H9 (cell line): Measurements from ENCODE around the gene PRDX3. TPM values are rescaled to one million over a fixed set of nuclear protein-coding genes. Genes with fewer than 3 reads are reported as not detected.

Source experiments
- DNase-seq: peaks from one replicate; pipeline ENCODE4 v3.0.0-alpha.2; 2017
- H2AFZ ChIP-seq: one replicate; pipeline ENCODE4 v1.6.1; 2013; ENCODE audit warnings: mild to moderate bottlenecking, low read length, control low read depth, moderate library complexity
- H2AK5ac ChIP-seq: 2 replicates; pipeline ENCODE4 v1.6.1; 2013; ENCODE audit warnings: low read length, control low read depth, mixed read lengths; ENCODE audit not compliant: insufficient read length
- H2BK120ac ChIP-seq: one replicate; pipeline ENCODE4 v1.6.1; 2013; ENCODE audit warnings: low read depth, mild to moderate bottlenecking, low read length, control low read depth, inconsistent platforms; ENCODE audit not compliant: poor library complexity, severe bottlenecking
- H2BK12ac ChIP-seq: 2 replicates; pipeline ENCODE4 v1.6.1; 2013; ENCODE audit warnings: low read length, control low read depth, mixed read lengths, low read depth; ENCODE audit not compliant: insufficient read length
- H2BK15ac ChIP-seq: 2 replicates; pipeline ENCODE4 v1.6.1; 2013; ENCODE audit warnings: low read depth, low read length, control low read depth
- H2BK20ac ChIP-seq: one replicate; pipeline ENCODE4 v1.6.1; 2013; ENCODE audit warnings: low read depth, mild to moderate bottlenecking, low read length, control low read depth, inconsistent platforms; ENCODE audit not compliant: poor library complexity, severe bottlenecking
- H2BK5ac ChIP-seq: 2 replicates; pipeline ENCODE4 v1.6.1; 2013; ENCODE audit warnings: low read length, control low read depth, mixed read lengths; ENCODE audit not compliant: insufficient read length
- H3K14ac ChIP-seq: 2 replicates; pipeline ENCODE4 v1.6.1; 2013; ENCODE audit warnings: low read length, control low read depth; ENCODE audit not compliant: insufficient read depth
- H3K18ac ChIP-seq: 2 replicates; pipeline ENCODE4 v1.6.1; 2013; ENCODE audit warnings: low read depth, mild to moderate bottlenecking, mixed read lengths, low read length, control low read depth; ENCODE audit not compliant: insufficient read length
- H3K23ac ChIP-seq: 2 replicates; pipeline ENCODE4 v1.6.1; 2013; ENCODE audit warnings: low read length, control low read depth, mixed read lengths, low read depth; ENCODE audit not compliant: insufficient read length
- H3K23me2 ChIP-seq: 2 replicates; pipeline ENCODE4 v1.6.1; 2013; ENCODE audit warnings: low read depth, mild to moderate bottlenecking, mixed read lengths, low read length, control low read depth; ENCODE audit not compliant: insufficient read length, poor library complexity, severe bottlenecking
- H3K27ac ChIP-seq: 2 replicates; pipeline ENCODE4 v1.5.1; 2013; ENCODE audit warnings: low read length, control low read depth, mixed read lengths, low read depth; ENCODE audit not compliant: insufficient read length
- H3K27me3 ChIP-seq: 2 replicates; pipeline ENCODE4 v1.6.1; 2013; ENCODE audit warnings: low read length, control low read depth, inconsistent platforms; ENCODE audit not compliant: insufficient read depth
- H3K4ac ChIP-seq: 2 replicates; pipeline ENCODE4 v1.6.1; 2013; ENCODE audit warnings: low read depth, mild to moderate bottlenecking, control low read depth, inconsistent platforms, low read length, moderate library complexity
- H3K4me1 ChIP-seq: 2 replicates; pipeline ENCODE4 v1.6.1; 2013; ENCODE audit warnings: low read length, control low read depth, inconsistent platforms; ENCODE audit not compliant: insufficient read depth
- H3K4me2 ChIP-seq: 2 replicates; pipeline ENCODE4 v1.6.1; 2013; ENCODE audit warnings: low read length, control low read depth, mixed read lengths; ENCODE audit not compliant: insufficient read length, insufficient read depth
- H3K56ac ChIP-seq: 2 replicates; pipeline ENCODE4 v1.6.1; 2013; ENCODE audit warnings: low read depth, mild to moderate bottlenecking, mixed read lengths, low read length, control low read depth; ENCODE audit not compliant: insufficient read length
- H3K79me1 ChIP-seq: 2 replicates; pipeline ENCODE4 v1.6.1; 2013; ENCODE audit warnings: low read depth, mild to moderate bottlenecking, moderate library complexity, low read length, control low read depth, inconsistent platforms; ENCODE audit not compliant: insufficient read depth, poor library complexity, severe bottlenecking
- H3K79me2 ChIP-seq: 2 replicates; pipeline ENCODE4 v1.6.1; 2013; ENCODE audit warnings: low read length, control low read depth, inconsistent platforms; ENCODE audit not compliant: insufficient read depth
- H3K9ac ChIP-seq: 2 replicates; pipeline ENCODE4 v1.6.1; 2013; ENCODE audit warnings: low read length, control low read depth, mixed read lengths; ENCODE audit not compliant: insufficient read length; ENCODE audit errors: extremely low read depth
- H3K9me3 ChIP-seq: one replicate; pipeline ENCODE4 v1.6.1; 2013; ENCODE audit warnings: low read depth, low read length, inconsistent platforms; ENCODE audit not compliant: control insufficient read depth
- H3T11ph ChIP-seq: one replicate; pipeline ENCODE4 v1.6.1; 2013; ENCODE audit warnings: mild to moderate bottlenecking, low read length, control low read depth, inconsistent platforms
- H4K20me1 ChIP-seq: one replicate; pipeline ENCODE4 v1.6.1; 2013; ENCODE audit not compliant: control insufficient read depth, insufficient read length, insufficient read depth
- H4K5ac ChIP-seq: 2 replicates; pipeline ENCODE4 v1.6.1; 2013; ENCODE audit warnings: low read depth, mild to moderate bottlenecking, mixed read lengths, low read length, control low read depth; ENCODE audit not compliant: insufficient read length
- H4K8ac ChIP-seq: replicated peaks from 2 replicates; pipeline ENCODE4 v1.6.1; 2013; ENCODE audit warnings: low read length, control low read depth, mixed read lengths, low read depth; ENCODE audit not compliant: insufficient read length
- H4K91ac ChIP-seq: 2 replicates; pipeline ENCODE4 v1.6.1; 2013; ENCODE audit warnings: low read depth, mild to moderate bottlenecking, moderate library complexity, mixed read lengths, low read length, control low read depth; ENCODE audit not compliant: insufficient read length
- H3K27ac Mint-ChIP-seq, 3 experiments: 2 replicates in 2 of 3; 3 replicates in 1 of 3; pipeline ENCODE4 v1.8.0; 2020 to 2021; ENCODE audit warnings: mixed read lengths in 3 of 3, mild to moderate bottlenecking in 1 of 3, moderate library complexity in 1 of 3
- H3K27me3 Mint-ChIP-seq: 2 replicates; pipeline ENCODE4 v1.8.0; 2021; ENCODE audit warnings: low read depth, mild to moderate bottlenecking, moderate library complexity, mixed read lengths
- H3K36me3 Mint-ChIP-seq, 3 experiments: 2 replicates in 2 of 3; 3 replicates in 1 of 3; pipeline ENCODE4 v1.8.0; 2020 to 2021; ENCODE audit warnings: low read depth in 3 of 3, mixed read lengths in 3 of 3; ENCODE audit not compliant: insufficient read depth in 1 of 3
- H3K4me1 Mint-ChIP-seq, 2 experiments: 2 replicates each; pipeline ENCODE4 v1.8.0; 2020; ENCODE audit warnings: mixed read lengths in 2 of 2
- H3K4me3 Mint-ChIP-seq, 2 experiments: 2 replicates in 1 of 2; 3 replicates in 1 of 2; pipeline ENCODE4 v1.8.0; 2020 to 2021; ENCODE audit warnings: mild to moderate bottlenecking in 2 of 2, mixed read lengths in 2 of 2, moderate library complexity in 1 of 2
- H3K9me3 Mint-ChIP-seq, 2 experiments: 2 replicates in 1 of 2; 3 replicates in 1 of 2; pipeline ENCODE4 v1.8.0; 2020; ENCODE audit warnings: mild to moderate bottlenecking in 2 of 2, mixed read lengths in 2 of 2, moderate library complexity in 1 of 2
- CTCF ChIP-seq: fragments of 200-600 bp; sonication (generic); conservative IDR thresholded peaks from 3 replicates; pipeline ENCODE4 v1.8.0; 2021; ENCODE audit warnings: antibody characterized with exemption, mild to moderate bottlenecking
- WGBS: extraction: QIAGEN DNeasy Blood & Tissue Kit; methylation state at CpG from one replicate; pipeline ENCODE4 v1.1.7; 2013; ENCODE audit warnings: missing lambda C conversion rate, low lambda C conversion rate, mixed read lengths; ENCODE audit not compliant: insufficient read length; ENCODE audit errors: extremely low coverage; 5-methylcytosine and 5-hydroxymethylcytosine counted together
- total RNA-seq: library from RNA; stranded (reverse); gene quantifications from 2 replicates; pipeline ENCODE4 v1.2.1, GENCODE V29; 2021

The PRDX3 gene
- total RNA-seq, 1 experiment from 2014 or later = 181 TPM

GRCh38 chr10:119129721-119130120 lies 48.9 kb downstream of the PRDX3 start:
- no peak overlapping the region for H4K8ac ChIP-seq
- no CpG with 5 or more reads among the region's 4 CpGs for WGBS
- H3K56ac ChIP-seq = no peak overlapping the region
- H2AFZ ChIP-seq = no peak overlapping the region
- no peak overlapping the region for H2AK5ac ChIP-seq
- no peak for TF ChIP-seq CTCF
- no peak overlapping the region for H3K14ac ChIP-seq
- no peak overlapping the region for H3K9ac ChIP-seq
- DNase-seq = no peak
- H3T11ph ChIP-seq = no peak overlapping the region
- no peak overlapping the region for H2BK120ac ChIP-seq
- no peaks in the 10 kb centered on the region for H3K79me1 ChIP-seq
- no peaks in the 10 kb centered on the region for H3K79me2 ChIP-seq
- no peaks in the 10 kb centered on the region for H3K9me3 ChIP-seq
- H3K9me3 Mint-ChIP-seq = no peaks in the 10 kb centered on the region
- H3K27me3 ChIP-seq = no peaks in the 10 kb centered on the region
- no peak overlapping the region for H3K4ac ChIP-seq
- H4K5ac ChIP-seq = no peak overlapping the region
- H3K27ac Mint-ChIP-seq = no peak overlapping the region
- H2BK5ac ChIP-seq = no peak overlapping the region
- H3K18ac ChIP-seq = no peak overlapping the region
- H3K27ac ChIP-seq = no peak overlapping the region
- H3K23ac ChIP-seq = no peak overlapping the region
- no peaks in the 10 kb centered on the region for H3K4me1 ChIP-seq
- H3K4me2 ChIP-seq = no peak overlapping the region
- H2BK12ac ChIP-seq = no peak overlapping the region
- H3K36me3 Mint-ChIP-seq = peaks cover 40 to 77% (median 63%) of the 10 kb centered on the region in 3 experiments
- no peak overlapping the region for H2BK15ac ChIP-seq
- no peaks in the 10 kb centered on the region for H3K27me3 Mint-ChIP-seq
- no peak overlapping the region for H2BK20ac ChIP-seq
- H3K4me1 Mint-ChIP-seq = no peaks in the 10 kb centered on the region
- no peaks in the 10 kb centered on the region for H4K20me1 ChIP-seq
- no peak overlapping the region for H3K4me3 Mint-ChIP-seq
- no peak overlapping the region for H4K91ac ChIP-seq
- no peaks in the 10 kb centered on the region for H3K23me2 ChIP-seq
